A673 (cell line): Measurements from ENCODE around the gene BRD7. TPM values are rescaled to one million over a fixed set of nuclear protein-coding genes. Genes with fewer than 3 reads are reported as not detected.

Experiments used
- BruUV-seq: library from RNA; stranded (reverse); fragments of 400-500 nt; replicated peaks from 2 replicates; lab custom pipeline; 2021; lab: Mats Ljungman, UMichigan
- CTCF ChIA-PET: fragments of 300-600 bp; sonication (Branson Sonifier 250); formaldehyde crosslinking; loops from one replicate; lab custom pipeline; 2022; ENCODE audit warnings: antibody characterized with exemption; lab: Charles Lee
- POLR2A ChIA-PET: fragments of 300-600 bp; sonication (Branson Sonifier 250); formaldehyde crosslinking; loops from one replicate; lab custom pipeline; 2022; ENCODE audit warnings: antibody characterized with exemption; ENCODE audit not compliant: low non-redundant PET; lab: Charles Lee
- DNase-seq: peaks from one replicate; pipeline ENCODE4 v3.0.0-alpha.2; 2015; ENCODE audit warnings: low spot score
- H3K27ac ChIP-seq: fragments of 200-600 bp; sonication (generic); 2 replicates; pipeline ENCODE4 v1.5.1; 2016; ENCODE audit warnings: mixed run types, low read depth, mild to moderate bottlenecking, mixed read lengths, antibody characterized with exemption, low read length; ENCODE audit not compliant: poor library complexity, severe bottlenecking
- H3K27me3 ChIP-seq: fragments of 200-600 bp; sonication (generic); replicated peaks from 2 replicates; pipeline ENCODE4 v1.6.1; 2017; ENCODE audit warnings: mixed run types, low read depth, mild to moderate bottlenecking, mixed read lengths, antibody characterized with exemption, low read length; ENCODE audit not compliant: insufficient read depth, poor library complexity
- H3K36me3 ChIP-seq: fragments of 200-600 bp; sonication (generic); 2 replicates; pipeline ENCODE4 v1.6.1; 2016; ENCODE audit warnings: mixed run types, mild to moderate bottlenecking, mixed read lengths, antibody characterized with exemption, low read length; ENCODE audit not compliant: insufficient read depth, poor library complexity, severe bottlenecking
- H3K4me1 ChIP-seq: fragments of 200-600 bp; sonication (generic); 2 replicates; pipeline ENCODE4 v1.6.1; 2017; ENCODE audit warnings: mixed run types, mild to moderate bottlenecking, mixed read lengths, antibody characterized with exemption, low read length; ENCODE audit not compliant: insufficient read depth, poor library complexity, severe bottlenecking
- H3K4me3 ChIP-seq: fragments of 200-600 bp; sonication (generic); 2 replicates; pipeline ENCODE4 v1.5.1; 2016; ENCODE audit warnings: low read depth, mixed run types, mild to moderate bottlenecking, mixed read lengths, low read length; ENCODE audit not compliant: poor library complexity, severe bottlenecking
- H3K9me3 ChIP-seq: fragments of 200-600 bp; sonication (generic); 2 replicates; pipeline ENCODE4 v1.6.1; 2016; ENCODE audit warnings: mixed run types, low read depth, mild to moderate bottlenecking, mixed read lengths, antibody characterized with exemption, low read length; ENCODE audit not compliant: poor library complexity, severe bottlenecking
- EZH2 ChIP-seq: fragments of 200-600 bp; sonication (generic); IDR thresholded peaks from 2 replicates; pipeline ENCODE4 v1.6.1; 2017; ENCODE audit warnings: borderline replicate concordance, low read depth, mild to moderate bottlenecking, mixed read lengths, antibody characterized with exemption, low read length; ENCODE audit not compliant: poor library complexity, severe bottlenecking
- intact Hi-C: fragments of 100-400 bp; cut with micrococcal nuclease; formaldehyde crosslinking; loops from one replicate; pipeline ENCODE4 v1.10.0; 2022; ENCODE audit not compliant: unreplicated experiment
- total RNA-seq: library from RNA; stranded (reverse); gene quantifications from 2 replicates; pipeline ENCODE4 v1.2.3, GENCODE V29; 2021
- TF ChIP-seq, protein P1 (sequence below): fragments of 300-800, 200-600 bp; sonication (generic); conservative IDR thresholded peaks from 2 replicates; pipeline ENCODE4 v1.5.1; 2017; ENCODE audit warnings: low read depth, mild to moderate bottlenecking, antibody characterized with exemption, low read length, moderate library complexity, mixed read lengths

Gene BRD7
- total RNA-seq, 1 experiment from 2014 or later = 93.0 TPM

- H3K27ac ChIP-seq = no peak overlapping the region
- intact Hi-C loops = no loop called here
- BruUV-seq = no TSS peak
Observed at GRCh38 chr16:50338371-50339231, 30.2 kb downstream of the BRD7 start.

DNA sequence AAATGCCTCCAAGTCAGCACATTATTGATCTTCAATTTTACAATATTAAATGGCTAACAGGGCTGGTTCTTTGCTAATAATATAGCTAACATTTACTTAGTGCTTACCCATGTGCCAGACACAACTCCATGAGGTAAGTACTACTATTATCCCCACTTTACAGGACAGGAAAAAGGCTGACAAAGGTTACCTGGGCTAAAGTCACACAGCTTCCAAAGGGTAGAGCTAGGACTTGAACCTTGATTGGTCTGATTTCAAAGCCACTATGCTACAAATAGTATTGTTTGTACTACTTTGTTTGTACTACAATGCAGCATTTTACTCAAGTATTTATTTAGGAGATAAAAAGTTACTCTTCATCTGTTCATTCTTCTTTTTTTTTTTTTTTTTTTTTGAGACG is 31.9 kb downstream of the BRD7 start:
- H3K27me3 ChIP-seq = no peaks in the 10 kb centered on the region
- peaks cover 45% of the 10 kb centered on the region for H3K36me3 ChIP-seq
- BruUV-seq = no TSS peak
- ChIA-PET CTCF (no interaction called here), POLR2A (no interaction called here)
- no peaks in the 10 kb centered on the region for H3K9me3 ChIP-seq
- no peaks in the 10 kb centered on the region for H3K4me1 ChIP-seq
- intact Hi-C loops = no loop called here
- TF ChIP-seq, protein P1, sequence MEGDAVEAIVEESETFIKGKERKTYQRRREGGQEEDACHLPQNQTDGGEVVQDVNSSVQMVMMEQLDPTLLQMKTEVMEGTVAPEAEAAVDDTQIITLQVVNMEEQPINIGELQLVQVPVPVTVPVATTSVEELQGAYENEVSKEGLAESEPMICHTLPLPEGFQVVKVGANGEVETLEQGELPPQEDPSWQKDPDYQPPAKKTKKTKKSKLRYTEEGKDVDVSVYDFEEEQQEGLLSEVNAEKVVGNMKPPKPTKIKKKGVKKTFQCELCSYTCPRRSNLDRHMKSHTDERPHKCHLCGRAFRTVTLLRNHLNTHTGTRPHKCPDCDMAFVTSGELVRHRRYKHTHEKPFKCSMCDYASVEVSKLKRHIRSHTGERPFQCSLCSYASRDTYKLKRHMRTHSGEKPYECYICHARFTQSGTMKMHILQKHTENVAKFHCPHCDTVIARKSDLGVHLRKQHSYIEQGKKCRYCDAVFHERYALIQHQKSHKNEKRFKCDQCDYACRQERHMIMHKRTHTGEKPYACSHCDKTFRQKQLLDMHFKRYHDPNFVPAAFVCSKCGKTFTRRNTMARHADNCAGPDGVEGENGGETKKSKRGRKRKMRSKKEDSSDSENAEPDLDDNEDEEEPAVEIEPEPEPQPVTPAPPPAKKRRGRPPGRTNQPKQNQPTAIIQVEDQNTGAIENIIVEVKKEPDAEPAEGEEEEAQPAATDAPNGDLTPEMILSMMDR = no peak
- TF ChIP-seq EZH2 = no peak
- H3K4me3 ChIP-seq = no peak overlapping the region
- H3K27ac ChIP-seq = no peak overlapping the region
- no peak for DNase-seq

More at GRCh38 chr16:50338371-50339231, 30.2 kb downstream of the BRD7 start:
- peaks cover 44% of the 10 kb centered on the region for H3K36me3 ChIP-seq
- TF ChIP-seq EZH2 = no peak
- TF ChIP-seq, protein P1 = no peak
- ChIA-PET POLR2A (no interaction called here), CTCF (no interaction called here)
- no peaks in the 10 kb centered on the region for H3K4me1 ChIP-seq
- no peaks in the 10 kb centered on the region for H3K9me3 ChIP-seq
- no peak for DNase-seq
- no peaks in the 10 kb centered on the region for H3K27me3 ChIP-seq
- no peak overlapping the region for H3K4me3 ChIP-seq

DNA sequence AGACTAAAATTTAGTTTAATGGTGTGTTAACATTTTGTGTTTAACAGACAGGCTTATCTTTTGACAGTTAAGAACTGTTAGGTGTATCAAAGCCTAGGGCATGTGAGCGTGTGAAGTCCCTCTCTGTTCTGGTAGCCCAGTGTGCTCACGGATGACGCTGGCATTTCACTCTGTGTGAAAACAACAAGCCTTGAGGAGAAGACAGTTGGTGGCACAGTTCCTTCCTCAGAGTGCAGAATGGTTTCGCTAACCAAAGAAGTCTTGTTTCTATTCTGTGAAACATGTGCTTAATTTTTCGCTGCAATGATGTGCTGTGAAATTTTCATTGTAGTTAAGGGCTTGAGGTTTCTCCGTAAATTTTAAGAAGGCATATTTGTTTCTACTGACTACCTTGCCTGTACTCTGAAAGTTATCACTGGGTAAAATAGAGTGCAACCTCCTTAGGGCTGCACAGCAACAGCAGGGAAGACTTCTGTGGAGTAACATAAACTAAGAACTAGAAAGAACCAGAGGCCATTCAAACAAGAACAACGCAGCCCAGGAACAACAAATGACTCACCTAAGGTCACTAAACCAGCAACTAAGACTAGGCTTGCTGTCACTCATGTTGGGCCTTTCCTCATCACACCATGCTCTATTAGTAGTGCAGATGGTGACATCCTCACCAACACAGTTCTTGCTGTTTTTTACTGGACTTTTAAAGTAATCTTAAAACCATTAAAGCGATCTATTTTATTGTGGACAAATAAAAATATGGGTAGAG is 33.4 kb downstream of the BRD7 start:
- intact Hi-C loops = no loop called here
- no TSS peak for BruUV-seq
- H3K27ac ChIP-seq = no peak overlapping the region
- POLR2A ChIA-PET = no interaction called here
- no peak for TF ChIP-seq EZH2
- TF ChIP-seq, protein P1 = no peak
- no peaks in the 10 kb centered on the region for H3K4me1 ChIP-seq
- H3K9me3 ChIP-seq = no peaks in the 10 kb centered on the region
- no peak for DNase-seq
- peaks cover 41% of the 10 kb centered on the region for H3K36me3 ChIP-seq
- no peak overlapping the region for H3K4me3 ChIP-seq
- H3K27me3 ChIP-seq = no peaks in the 10 kb centered on the region
- CTCF ChIA-PET = no interaction called here
